HG03571 (cell line): ENCODE measurements around the gene PCSK4.
A peak's percentile ranks its signal among the peaks of the same experiment; 100 is the strongest.
"Not testable (repeated sequence)": the region's sequence is repeated elsewhere in the genome, so short reads cannot be mapped to it uniquely, and the experiment has no call there.

Experiments
- ATAC-seq: cut with Tn5 transposase; IDR thresholded peaks from one replicate; pipeline ENCODE4 v1.9.1; 2021; ENCODE audit not compliant: unreplicated experiment

Gene PCSK4

DNA sequence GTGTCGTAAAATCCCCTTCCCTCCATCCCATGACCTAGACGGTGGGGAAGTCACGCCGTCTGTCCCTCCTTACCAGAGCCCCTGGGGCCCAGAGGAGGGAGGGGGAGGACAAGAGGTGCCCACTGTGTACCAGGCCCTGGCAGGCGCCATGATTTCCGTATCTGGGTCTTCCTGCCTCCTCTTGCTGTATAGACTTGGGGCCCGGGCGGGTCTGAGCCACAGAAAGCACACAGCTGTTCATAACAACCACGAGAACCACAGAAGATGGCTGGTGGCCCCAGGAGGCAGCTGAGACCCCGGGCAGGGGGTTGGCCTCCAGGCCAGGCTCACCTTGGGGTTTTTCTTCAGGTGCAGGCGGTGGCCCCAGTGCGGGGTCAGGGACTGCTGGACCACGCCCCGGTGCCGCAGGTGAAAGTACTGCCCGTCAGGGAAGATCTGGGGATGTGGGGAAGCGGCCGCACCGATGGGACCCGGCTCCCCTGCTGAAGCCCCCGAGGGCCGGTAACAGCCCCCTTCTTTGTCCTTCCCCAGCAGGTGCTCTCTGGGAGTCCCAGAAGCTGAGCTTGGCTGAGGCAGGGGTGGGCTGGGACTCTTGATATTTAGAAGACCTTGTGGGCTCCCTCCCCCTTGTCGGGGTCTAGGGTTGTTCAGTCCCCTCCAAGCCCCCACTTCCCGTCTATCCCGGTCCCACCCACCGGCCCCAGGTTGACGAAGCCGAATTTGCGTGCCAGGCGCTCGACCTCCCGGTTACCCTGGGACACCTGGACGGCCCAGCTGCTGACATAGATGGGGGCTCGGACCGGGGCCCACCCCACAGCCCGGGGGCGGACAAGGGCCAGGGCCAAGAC lies 463 bp downstream of the PCSK4 start:
- no peak for ATAC-seq

DNA sequence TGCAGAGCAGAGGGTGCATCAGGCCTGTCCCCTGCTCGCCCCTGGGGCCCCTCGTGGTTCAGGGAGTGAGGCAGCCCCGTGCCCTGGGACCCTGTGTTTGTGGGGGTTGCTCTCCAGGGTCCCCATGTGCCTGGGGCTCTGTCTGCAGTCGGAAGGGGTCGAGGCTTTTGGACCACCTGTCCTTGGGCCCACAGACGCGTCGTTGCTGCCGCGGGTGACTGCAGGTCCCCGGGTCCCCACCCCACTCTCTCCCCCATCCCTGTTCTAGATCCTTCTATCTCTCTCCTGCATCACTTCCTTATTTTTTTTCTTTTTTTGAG lies 1.9 kb downstream of the PCSK4 start:
- no peak for ATAC-seq

DNA sequence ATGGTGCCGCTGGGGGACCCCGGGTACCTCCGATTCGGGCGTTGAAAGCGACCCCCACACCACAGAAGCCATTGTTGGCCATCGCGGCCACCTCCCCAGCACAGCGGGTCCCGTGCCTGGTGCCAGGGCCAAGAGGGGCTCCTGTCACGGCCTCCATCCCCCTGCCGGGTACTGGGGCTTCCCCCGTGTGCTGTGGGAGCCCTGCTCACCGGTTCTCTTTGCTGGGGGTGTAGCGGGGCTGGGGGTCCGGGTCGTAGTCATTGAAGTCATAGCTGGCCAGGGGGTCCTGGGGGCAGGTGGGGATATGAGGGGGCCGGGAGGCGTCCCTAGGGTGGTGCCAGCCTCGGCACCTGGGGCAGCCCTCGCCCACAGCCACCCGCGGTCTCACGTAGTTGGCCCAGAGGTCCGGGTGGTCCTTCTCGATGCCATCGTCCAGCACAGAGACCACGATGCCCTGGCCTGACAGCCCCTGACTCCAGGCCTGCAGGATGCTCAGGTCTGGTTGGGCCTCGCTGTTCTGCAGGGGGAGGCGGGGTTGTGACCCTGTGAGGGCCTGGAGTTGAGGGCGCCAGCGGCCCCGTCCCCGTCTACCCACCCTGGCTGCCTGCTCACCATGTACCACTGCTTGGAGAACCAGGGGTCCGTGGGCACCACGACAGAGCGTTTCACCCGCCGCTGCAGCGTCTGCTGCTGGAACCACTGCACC lies 2.4 kb downstream of the PCSK4 start:
- ATAC-seq: no peak

DNA sequence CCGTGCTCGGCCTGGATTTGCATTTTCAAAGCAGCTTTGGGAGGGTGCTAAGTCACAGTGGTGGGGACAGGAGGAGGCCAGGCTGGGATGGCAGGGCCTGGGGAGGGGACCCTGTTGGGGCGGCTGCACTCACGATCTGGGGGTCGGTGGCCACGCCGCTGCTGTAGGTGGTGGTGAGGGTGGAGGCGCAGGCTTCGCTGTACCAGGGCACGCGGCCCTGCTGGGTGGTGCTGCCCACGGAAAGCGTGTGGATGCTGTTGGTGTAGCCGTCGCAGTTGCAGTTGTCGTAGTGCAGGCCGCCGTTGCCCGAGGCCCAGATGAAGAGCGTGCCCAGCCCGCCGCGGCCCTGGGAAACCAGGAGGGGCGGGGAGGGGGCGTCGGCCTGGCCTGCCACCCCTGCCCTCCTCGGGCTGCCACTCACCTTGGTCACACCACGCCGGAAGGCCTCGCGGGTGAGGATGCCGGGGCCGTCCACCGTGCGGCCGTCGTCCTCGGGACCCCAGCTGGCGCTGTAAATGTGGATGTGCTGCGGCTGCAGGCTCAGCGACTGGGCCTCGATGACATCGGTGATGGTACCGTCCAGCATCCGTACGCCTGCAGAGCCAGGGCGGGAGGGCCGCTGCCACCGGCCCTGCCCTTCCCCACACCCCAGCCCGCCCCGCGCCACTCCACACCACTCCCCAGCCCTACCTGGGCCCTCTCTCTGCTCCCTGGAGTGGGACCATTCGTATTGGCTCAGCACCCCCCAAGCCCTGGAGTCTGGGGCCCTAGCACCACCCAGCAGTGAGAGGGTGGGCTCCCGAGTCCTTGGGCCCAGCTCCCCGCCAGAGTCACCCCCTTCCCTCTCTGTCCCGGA lies 3.2 kb downstream of the PCSK4 start:
- no peak for ATAC-seq

DNA sequence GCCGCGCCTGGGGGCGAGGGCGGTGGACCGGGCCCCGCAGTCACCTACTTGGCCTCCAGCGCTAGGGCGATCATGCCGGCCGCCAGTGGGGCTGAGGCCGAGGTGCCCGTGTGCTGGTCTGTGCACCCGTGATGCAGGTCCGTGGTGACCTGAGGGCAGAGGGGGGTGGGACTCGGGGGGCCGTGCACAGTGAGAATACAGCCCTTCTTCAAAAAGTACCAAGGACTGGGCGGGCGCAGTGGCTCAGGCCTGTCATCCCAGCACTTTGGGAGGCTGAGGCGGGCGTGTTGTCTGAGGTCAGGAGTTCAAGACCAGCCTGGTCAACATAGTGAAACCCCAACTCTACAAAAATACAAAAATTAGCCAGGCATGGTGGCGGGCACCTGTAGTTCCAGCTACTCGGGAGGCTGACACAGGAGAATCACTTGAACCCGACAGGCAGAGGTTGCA lies 6.1 kb downstream of the PCSK4 start:
- ATAC-seq: no peak

DNA sequence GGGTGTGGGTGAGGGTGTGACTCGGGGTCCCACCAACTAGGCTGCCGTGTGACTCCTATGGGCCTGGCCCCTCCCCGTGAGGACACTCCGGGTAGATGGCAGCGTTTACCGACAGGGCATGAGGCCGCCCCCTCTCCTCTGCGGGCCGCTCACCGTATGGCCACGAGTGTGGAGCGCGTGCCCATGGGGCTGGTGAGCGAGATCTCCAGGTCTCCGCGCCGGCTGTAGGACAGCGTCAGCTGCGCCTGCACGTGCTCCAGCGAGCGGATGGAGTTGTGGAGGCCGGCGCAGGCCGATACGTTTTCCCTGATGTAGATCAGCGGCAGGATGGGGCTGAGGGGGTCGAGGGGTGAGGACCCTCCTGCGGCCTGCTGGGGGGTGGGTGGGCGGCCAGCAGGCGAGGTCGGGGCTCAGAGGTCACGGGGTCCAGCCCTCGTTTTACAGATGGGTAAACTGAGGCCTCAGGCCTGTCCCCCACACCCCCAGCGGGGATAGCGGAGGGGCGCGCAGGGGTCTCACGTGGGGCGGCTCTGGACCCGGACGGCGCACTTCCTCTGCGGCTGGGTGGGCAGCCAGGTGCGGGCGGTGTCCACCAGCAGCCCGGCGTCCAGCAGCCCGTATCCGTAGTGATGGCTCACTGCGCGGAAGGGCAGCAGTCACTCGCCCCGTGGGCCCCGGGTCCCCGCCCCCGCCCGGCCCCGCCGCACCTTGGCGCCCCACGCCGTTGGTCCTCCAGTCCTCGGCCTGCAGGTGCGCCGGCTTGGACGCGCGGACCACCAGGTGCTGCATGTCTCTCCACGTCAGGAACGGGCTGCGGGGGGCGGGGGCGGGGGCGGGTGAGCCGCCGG lies 6.8 kb downstream of the PCSK4 start:
- no peak for ATAC-seq

DNA sequence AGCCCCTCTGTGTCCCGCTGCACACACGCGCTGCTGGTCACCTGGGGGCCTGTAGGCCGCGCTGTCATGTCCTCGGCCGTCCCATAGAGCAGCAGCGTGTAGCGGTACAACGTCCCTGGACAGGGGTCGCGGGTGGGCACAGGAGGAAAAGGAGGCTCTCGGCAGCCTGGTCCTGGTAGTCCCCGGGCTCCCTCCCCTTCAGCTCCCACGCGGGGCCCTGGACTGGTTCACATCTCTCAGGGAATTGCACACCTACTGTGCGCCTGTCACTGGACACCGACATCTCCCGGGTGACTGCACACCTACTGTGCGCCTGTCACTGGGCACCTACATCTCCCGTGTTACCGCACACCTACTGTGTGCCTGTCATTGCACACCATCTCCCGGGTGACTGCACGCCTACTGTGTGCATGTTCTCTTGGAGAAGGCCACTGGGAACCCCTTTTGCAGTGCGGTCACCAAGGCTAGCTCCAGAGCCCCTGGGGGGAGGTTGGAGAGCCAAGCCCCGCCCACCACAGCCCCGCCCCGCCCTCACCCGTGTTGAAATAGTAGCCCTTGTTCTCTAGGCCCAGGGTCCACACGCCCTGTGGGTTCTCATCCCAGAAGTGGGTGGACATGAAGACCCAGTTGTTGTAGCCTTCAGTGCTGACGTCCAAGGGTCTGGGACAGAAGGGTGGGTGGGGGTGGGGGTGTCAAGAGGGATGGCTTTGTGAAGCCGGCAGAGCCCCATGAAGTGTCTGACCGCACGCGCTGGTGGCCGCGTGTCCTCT lies 7.6 kb downstream of the PCSK4 start:
- ATAC-seq: no peak

DNA sequence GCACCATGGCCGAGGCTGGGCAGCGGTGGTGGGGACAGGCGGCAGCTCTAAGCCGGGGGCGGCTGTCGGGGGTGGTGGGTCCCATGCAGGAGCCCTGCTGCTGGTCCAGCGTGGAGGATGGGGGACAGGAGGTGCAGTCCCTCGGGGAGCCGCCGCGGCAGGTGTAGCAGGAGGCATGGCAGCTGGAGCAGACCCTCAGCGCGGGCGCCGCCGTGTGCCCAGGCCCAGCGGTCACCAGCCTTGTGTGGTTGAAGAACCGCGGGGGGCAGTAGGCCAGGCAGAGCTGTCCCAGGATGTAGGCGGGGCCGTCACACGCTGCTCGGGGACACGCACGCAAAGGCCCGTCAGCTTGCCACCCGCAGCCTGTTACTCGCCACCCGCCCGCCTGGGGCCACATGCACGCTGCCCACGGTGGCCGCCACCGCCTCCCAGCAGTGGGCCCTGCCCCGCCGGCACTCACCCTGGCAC lies 8.2 kb downstream of the PCSK4 start:
- ATAC-seq: no peak

DNA sequence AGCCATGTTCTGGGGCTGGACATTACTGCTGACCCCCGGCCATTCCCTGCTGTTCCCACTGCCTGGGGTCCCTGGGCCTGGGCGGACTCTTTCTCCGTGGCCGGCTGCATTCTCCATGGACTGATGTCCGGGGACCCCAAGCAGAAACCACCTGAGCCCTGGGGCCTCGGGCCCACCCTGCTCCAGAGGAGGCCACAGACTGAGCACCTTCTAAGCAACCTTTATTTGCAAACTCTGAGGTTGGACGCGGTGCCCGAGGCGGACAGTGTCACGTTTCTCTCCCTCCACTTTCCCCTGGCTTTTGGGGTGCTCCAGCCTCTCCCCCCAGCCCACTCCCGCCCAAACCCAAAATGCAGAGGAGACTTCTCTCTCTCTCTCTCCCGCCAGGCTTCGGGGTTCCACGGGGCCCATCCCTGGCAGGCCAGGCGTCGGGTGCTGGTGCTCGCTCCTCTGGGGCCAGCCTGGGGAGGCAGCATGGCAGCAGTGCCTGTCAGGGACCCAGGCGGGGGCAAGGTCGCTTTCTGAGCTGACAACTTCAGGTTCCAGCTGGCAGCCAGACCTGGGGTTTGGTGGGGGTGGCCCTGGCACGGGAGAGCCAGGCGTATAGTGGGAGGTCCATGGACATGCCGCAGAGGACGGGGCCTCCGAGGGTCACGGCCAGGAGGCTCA lies 8.8 kb downstream of the PCSK4 start:
- no peak for ATAC-seq

DNA sequence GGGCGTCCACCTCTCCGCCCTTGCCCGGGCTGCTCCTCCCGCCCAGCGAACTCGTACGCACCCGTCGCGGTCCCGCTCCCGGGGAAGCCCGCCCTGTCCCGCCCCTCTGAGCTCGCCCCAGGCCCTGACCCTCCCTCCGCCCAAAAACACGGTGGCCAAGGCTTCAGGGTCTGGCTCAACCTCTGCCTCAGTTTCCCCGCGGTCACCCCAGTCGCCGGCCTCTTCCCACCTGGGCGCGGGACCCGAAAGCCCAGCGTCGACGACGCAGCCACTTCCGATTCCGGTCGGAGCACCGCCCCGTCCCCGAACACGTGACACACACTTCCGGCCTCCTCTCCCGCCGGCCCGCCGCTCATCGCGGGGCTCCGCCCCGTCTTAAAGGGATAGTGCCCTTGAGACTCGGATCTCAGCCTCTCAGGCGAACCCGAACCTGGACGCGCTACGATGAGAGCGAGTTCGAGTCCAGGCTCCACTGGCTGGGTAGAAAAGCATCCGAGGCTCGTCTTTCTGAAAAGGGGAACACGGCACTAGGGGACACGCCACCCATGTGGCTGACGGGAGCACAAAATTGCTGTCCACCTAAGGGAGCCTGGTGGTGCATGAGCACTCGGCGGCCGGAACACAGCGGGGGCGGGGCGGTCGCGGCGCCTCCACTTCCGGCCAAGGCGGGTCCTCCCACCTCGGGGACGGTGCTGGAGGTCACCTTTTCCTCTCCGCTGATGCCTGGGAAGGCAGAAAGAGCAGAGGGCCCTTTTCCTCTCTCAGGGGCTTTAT lies 11.0 kb downstream of the PCSK4 start, which contains the start of gene C19orf25:
Gene C19orf25, minus strand, starts transcription at position 282 of the 774 bp plus-strand sequence. CDS start 312 bp downstream, outside the sequence.
- peak; percentile 60 for ATAC-seq

DNA sequence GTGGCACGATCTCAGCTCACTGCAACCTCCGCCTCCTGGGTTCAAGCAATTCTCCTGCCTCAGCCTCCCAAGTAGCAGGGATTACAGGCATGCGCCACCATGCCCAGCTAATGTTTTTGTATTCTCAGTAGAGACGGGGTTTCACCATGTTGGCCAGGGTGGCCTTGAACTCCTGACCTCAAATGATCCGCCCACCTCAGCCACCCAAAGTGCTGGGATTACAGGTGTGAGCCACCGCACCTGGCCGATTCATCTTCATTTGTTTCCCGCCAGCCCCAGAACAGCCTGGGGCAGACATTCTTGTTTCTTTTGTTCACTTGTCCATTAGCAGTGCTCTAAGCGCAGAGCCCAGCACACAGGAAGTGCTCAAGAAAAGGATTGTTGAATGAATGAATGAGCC lies 13.1 kb downstream of the PCSK4 start:
- ATAC-seq: not testable (repeated sequence)

DNA sequence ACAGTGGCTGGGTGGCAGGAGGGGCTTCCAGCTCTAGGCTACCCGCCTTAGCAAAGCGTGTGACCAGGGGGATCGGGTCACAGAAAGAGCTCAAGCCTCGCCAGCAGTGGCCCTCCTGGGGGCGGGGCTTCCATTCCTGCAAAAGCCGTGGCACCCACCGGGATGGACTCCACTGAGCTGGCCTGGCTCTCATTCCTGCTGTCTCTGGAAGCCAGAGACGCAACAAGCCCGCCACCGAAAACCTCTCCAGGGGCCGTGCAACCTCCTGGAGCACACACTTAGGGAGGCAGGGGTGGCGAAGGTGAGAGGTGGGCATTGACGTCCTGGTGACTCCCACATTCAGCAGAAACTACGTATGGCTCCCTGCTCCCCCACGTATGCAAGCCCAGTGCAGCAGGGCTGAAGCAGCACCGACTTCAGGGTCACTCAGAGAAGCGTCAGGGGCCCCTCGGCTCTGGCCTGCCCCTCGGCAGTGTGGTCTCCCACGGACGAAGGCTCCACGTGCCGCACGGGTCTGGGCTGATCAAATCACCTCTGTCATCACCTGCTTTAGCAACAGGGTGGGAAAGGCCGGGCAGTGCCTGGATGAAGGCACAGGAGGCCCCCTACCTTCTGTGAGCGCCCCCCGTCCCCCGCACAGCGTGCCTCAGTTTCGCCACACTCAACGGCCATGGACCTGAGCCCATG lies 14.3 kb downstream of the PCSK4 start:
- no peak for ATAC-seq

DNA sequence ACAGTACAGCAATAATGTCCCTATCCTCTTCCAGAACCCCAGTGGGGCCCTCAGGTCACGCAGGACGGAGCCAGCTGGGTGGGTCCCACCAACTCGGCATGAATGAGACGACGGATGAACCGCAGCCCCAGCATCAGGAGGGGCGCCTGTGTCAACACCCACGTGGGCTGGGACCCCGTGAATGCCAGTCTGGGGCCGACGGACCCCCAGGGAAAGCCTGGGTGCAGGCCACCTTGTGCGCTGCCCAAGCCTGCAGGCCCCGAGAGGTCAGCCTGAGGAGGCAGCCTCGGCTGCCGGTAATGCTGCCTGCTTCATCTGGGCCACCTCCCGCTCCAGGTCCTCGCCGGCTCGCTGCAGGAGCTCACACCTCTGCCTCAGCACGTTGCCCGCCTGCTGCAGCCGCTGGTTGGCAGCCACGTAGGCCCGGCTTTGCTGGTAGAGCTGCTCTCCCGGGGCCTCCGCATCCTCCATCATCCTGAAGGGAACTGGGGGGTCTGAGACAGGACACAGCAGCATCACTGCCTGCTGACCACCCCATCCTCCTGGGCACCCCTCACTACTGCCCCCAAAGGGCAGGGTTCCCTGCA lies 15.3 kb downstream of the PCSK4 start:
- ATAC-seq: no peak

DNA sequence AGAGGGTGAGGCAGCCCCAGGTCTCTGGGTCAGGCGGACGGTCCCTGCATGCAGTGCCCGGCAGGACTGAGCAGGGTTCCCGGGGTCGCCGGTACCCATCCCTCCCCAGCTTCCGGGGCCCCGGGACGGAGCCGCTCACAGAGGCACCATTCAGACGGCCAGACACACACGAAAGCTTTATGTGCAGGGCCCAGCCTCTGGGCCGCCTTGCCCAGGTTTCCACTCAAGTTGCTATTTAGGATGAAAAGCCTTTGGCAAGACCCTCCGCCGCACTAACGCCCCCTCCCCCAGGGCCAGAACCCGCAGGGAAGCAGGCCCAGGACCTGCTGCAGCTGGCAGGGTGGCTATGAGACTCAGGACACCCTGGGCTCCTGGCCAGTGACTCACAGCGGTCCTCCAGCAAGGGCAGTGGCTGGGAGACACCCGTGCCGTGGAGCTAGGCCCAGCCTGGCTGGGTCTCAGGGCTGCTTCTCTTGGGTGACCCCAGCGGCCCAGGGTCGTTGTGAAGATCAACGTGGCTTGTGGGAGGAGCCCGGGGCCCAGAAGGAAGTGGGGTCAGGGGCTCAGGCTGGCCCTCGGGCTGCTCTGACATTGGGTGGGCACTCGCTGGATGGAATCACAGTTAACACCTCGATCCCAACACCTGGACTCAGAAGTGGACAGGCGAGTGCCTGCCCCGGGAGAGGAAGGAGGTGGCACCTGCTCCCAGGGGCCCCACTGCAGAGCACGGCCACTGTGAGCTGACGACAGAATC lies 16.0 kb downstream of the PCSK4 start:
- ATAC-seq: no peak

DNA sequence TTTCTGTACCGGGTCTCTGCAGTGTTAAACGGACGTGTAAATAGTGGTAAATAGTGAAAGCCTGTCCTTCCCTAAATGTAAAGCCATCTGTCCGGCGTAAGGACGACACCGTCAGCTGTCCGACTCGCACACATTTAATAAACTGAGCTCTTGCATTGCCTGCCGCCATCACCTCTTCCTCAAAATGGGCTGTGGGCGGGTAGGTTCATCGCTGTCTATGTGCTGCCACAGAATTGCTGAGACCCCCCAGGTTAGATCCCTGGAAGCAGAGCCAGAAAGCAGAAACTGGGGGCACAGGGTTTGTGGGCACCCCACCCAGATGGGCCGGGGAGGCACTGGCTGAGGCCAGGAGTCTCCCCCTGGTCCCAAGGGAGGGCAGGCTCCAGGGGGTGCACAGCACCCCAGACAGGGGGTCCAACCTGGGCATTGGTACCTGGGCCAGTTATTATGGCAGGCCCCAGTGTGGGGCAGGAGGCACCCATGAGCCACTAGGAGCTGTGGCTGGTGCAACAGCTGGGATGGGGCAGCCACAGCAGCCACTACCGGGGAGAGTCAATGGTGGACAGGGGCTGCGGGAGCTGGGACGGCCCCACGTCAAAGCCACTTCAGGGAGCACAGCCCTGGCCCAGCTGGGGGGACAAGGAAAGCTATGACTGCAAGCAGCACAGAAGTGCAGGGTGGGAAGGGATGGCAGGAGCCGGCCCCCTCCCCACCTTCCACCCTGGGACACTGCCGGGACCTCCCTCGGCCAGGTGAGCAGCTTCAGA lies 16.9 kb downstream of the PCSK4 start:
- ATAC-seq: no peak
